HG03460 (cell line): Measurements from ENCODE around the gene HOXC5.
"Not testable (repeated sequence)": the region's sequence is repeated elsewhere in the genome, so short reads cannot be mapped to it uniquely, and the experiment has no call there.

Experiments used
- ATAC-seq: cut with Tn5 transposase; IDR thresholded peaks from one replicate; pipeline ENCODE4 v1.9.1; 2021; ENCODE audit not compliant: unreplicated experiment

Gene HOXC5

GRCh38 chr12:54032086-54032619 lies 697 bp upstream of the HOXC5 start:
- no peak for ATAC-seq

- no peak for ATAC-seq
These were observed 493 bp downstream of the HOXC5 start for GRCh38 chr12:54033106-54033979.

DNA sequence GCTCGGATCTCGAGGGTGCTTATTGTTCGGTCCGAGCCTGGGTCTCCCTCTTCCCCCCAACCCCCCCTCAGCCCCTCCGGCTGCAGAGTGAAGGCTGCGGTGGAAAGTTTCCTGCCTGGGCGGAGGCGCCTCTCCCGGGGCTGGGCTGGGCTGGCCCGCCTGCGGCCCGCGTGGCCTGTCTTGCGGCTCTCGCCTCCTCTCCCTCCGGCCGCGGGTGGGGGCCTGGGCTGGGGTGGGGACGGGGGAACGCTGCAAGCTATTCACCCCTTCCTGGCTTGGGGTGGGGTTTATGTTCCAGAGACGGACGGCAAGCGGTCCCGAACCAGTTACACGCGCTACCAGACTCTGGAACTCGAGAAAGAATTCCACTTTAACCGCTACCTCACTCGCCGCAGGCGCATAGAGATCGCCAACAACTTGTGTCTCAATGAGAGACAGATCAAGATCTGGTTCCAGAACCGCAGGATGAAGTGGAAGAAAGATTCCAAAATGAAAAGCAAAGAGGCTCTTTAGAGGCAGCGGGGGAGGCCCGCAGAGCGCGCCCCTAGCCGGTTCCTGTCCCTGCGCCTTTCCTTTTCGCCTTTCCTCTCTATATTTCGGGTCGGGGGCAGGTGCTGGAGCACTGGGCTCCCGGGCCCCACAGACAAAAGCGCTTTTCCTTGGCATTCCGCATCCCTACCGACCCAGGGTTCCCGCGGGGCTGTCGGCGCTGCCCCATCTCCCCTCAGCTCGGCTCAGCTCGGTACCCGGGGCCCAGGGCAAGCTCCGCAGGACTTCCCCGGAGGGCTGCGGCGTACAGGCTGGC lies 1.3 kb downstream of the HOXC5 start:
- no peak for ATAC-seq

DNA sequence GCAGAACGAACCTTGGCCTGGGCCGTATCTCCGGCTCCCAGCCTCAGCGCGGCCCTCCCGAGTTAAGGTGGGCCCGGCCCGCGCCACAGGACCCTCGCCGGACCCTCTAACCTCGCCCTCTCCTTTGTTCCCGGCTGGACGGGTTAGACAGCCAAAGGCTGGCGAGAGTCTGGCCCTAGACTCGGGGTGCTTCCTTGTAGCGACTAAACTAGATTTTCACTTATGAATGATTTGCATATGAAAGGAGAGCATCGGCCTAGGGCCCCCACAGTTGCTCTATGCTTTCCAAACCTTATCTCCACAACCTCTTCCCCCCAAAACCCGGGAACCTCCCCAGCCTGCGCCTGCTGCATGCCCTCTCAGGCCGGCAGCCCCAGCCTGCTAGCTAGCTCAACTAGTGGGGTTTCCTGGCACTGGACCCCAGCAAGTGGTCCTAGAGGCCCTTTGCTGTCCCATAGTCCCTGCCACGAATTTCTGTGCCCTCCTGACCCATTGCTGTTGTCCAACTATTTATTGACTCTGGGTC lies 2.0 kb downstream of the HOXC5 start:
- no peak for ATAC-seq

DNA sequence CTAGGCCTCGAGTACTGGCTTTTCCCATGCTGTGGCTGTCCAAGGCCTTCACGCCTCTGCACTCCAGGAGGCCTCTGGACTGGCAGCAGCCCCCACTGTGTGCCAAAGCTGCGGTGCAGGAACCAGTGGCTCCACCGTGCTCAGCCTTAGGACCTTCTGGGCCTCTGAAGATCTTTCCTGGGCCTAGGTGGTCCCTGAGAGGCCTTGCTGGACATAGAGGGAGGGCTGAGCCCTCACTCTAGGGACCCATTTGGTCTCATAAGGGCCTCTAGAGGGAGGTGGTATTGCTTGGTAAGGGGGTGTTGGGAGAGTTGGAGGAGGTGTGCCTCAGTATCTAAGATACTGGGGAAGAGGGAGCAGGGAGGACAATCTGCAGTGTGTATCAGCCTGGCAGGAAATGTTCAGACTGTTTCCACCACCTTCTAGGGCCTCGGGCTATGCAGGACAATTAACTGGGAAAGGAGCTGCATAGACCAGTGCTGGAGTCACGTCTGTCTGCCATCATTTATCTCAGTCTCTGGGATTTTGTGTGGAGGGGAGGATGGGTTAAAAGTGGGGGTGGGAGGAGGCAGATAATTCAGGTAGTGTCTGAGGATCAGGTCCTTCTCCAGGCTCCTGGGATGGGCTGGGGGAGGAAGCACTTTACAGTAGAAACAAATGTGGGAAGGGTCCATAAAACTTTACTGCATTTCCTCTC lies 2.9 kb downstream of the HOXC5 start:
- no peak for ATAC-seq

DNA sequence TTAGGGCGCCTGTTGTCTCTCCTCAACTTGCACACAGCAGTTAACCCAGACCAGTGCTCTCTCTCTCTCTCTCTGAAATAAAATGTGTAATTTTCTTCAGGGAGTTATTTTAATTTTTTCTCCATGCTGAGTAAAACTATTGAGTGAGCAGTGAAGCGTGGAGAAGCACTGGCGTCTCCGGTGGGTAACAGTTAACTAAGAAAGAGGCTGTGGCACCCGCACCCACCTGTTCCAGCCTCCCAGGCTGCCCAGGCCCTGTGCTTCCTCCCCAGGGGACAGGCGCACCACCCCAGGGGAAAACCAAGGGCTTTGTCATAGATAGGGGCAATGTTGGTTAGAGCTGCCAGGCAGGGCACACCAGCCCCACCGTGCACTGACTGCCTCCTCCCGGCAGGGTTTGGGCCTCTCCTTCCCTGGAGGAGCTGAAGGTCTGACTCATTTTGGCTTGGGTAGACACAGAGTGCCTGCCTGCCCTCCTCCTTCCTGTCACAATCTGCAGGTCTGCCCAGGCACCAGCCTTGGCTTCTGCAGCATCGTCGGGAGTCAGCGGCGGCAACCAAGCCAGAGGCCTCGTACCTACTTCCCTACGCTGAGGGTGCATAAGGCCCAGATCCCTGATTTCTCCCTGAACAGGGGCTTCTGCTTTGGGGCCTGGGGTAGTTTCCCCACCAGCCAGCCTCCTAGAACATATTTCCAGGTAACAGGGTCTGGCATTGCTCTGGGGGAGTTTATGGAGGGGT lies 3.9 kb downstream of the HOXC5 start:
- no peak for ATAC-seq

GRCh38 chr12:54037360-54038283 lies 4.8 kb downstream of the HOXC5 start:
- ATAC-seq = no peak

GRCh38 chr12:54038284-54038870 lies 5.5 kb downstream of the HOXC5 start:
- ATAC-seq = no peak

GRCh38 chr12:54038871-54039414 lies 6.1 kb downstream of the HOXC5 start:
- no peak for ATAC-seq

- no peak for ATAC-seq
These were observed 6.7 kb downstream of the HOXC5 start for GRCh38 chr12:54039417-54040147.

GRCh38 chr12:54040148-54040494 lies 7.3 kb downstream of the HOXC5 start:
- no peak for ATAC-seq

DNA sequence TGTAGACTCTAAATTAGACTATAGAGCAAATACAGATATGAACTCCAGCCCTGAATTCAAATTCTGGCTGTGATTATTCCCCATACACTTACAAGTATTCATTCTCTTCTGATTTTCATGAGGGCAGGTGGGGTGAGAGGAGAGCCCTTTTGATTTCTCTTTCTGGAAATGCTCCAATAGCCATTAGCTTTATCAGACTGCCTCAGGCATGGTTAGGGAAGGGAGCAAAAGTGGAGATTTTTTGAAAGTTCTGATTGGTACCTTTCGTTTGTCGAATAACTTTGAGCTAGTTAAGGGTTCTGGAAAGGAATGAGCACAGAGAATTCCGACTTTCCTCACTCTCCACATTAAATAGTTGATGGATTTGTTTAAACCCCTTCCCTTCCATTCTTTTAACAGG lies 7.8 kb downstream of the HOXC5 start:
- ATAC-seq = no peak

- no peak for ATAC-seq
These were observed 8.3 kb downstream of the HOXC5 start for GRCh38 chr12:54041097-54041690.

DNA sequence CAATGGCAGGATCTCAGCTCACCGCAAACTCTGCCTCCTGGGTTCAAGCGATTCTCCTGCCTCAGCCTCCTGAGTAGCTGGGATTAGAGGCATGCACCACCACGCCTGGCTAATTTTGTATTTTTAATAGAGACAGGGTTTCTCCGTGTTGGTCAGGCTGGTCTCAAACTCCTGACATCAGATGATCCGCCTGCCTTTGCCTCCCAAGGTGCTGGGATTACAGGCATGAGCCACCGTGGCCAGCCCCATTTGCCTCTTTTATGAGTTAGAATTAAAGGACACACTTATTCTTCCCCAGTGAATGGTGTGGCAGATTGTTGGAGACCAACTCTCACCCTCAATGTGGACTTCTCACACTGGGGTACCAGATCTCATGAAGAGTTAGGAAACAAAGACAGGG lies 9.2 kb downstream of the HOXC5 start:
- ATAC-seq = not testable (repeated sequence)

DNA sequence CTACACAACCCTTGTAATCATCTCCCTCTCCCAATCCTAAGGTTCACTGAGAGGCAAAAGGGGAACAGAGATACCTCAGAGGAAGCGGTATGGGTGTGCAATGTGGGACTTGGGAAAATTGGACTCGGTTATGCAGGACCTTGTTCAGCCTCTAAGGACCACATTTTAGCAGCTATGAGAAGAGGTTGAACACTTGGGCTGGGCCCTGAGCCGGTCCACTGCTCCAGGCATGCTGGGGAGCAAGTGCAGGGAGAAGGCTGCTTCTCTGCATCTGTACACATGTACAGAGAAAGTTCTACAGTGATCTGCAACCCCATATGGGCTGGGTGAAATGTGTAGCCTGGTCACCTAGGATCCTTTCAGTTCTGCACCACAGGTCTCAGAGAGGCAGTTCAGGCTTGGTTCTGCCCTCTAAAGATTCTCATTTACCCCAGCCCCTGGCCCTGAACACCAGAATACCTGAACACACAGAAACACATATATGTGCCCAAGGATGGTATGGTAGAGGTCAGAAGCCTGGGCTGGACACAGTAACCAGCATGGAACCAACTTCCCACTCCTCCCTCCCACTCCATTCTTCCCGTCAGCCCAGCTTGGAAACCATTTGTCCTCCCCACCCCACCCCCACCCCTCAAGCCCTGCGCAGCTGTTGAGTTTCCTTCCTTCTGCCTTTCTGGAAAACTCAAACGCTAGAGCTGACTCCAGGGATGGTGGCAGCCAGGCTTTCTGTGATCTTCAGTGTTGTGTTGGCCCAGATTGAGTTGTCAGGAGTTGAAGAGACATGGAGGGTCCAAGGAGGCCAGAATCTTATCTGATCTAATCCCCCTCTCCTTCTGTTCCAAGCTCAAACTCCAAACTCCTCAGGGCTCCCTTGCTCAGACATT lies 10.4 kb downstream of the HOXC5 start:
- ATAC-seq = no peak

- ATAC-seq = no peak
These were observed 11.7 kb downstream of the HOXC5 start for GRCh38 chr12:54044425-54045103.
